NK-92 (cell line): ENCODE measurements around the gene AK4.
"Not testable (repeated sequence)": the region's sequence is repeated elsewhere in the genome, so short reads cannot be mapped to it uniquely, and the experiment has no call there.

Source experiments
- DNase-seq: peaks from one replicate; lab custom pipeline; 2025; ENCODE audit not compliant: unreplicated experiment; lab: John Stamatoyannopoulos, UW

AK4 gene

GRCh38 chr1:65210325-65210724, 62.3 kb downstream of the AK4 start:
- no peak for DNase-seq

- DNase-seq: no peak
These were observed 63.3 kb downstream of the AK4 start for GRCh38 chr1:65211331-65211730.

DNA sequence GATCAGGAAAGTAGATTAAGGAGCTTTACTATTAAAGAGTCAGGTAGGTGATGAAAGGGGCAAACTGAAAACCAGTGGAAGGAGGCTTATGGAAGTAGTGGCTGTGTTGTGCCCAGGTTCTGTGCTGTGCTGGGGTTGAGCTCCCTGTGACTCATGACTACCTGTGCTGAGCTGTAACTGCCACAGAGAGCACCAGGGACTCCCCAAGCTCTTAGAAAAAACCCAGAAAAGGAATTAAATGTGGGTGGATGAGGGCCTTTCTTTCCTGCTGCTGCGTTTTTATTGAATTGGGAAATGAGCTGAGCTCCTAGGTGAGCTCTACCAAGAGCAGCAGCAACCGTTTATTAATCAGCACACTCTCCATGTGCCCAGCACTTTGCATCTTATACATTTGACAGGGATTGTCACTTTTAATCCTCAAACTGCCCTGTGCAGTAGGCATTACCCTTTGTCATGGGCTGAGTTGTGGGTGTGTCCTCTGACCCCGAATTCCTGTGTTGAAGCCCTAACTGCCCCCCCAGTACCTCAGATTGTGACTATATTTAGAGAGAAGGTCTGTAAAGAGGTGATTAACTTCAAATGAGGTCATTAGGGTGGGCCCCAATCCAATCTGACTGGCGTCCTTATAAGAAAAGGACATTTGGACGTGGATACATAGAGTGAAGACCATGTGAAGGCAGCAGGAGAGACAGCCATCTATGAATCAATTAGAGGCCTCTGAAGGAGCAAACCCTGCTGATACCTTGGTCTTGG, 65.4 kb downstream of the AK4 start:
- no peak for DNase-seq

DNA sequence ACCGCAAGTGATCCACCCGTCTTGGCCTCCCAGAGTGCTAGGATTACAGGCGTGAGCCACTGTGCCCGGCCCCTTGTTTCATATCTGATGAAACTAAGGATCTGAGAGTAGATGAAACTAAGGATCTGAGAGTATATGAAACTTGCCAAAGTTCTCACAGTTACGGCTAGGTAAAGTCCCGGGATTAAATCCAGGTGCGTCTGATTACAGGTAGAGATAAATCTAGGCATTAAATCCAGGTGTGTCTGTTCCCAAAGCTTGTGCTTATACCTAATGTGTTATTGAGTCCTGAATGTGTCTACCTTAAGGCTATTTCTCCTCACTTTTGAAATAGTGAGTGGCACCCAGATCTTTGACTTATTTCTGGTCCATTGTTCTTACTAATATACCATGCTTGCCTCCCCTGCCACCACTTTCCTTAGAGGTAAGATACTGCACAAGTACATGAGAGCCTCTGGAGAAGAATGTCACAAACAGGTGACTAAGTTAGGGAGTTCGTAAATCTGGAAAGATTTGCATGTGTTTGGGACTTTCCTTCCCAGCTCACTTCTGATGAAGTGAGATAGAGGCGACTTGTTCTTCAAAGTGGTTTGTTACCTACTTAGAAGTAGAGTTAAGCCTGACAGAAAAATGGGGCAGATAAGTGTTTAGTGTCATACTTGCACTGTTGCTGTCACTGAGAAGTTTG, 66.5 kb downstream of the AK4 start:
- DNase-seq: no peak

- no peak for DNase-seq
These were observed 69.0 kb downstream of the AK4 start for GRCh38 chr1:65216989-65217388.

DNA sequence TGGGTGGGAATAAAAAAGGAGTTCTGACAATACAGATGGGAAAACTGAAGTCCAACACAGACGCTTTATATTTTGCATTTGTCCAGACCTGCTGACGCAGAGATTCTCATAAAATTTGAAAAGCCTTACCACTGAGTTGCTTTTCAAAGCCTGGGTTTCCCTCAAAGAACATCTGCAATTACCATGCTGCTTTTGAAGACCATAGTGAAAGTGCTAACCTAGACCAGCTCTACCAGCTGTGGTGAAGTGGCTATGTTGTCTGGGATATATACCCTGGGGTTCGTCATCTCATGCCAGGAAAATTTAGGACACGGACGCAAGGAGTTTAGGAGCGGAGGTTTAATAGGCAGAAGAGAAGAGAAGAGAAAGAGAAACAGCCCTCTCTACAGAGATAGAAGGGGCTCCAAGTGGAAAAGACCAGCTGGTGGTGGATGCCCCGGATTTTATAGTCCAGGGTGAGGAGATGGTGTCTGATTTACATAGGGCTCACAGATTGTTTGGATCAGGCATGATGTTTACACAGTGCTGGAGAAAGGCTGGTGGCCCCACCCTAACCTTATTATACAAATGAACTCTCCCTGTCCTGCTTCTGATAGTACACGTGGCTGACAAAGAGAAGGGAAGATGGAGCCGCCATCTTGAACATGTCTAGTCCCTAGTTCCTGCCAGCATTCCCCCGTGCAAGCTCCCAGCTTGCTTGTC, 73.8 kb downstream of the AK4 start:
- no peak for DNase-seq

- no peak for DNase-seq
These were observed 74.4 kb downstream of the AK4 start for GRCh38 chr1:65222340-65222940.

GRCh38 chr1:65224681-65225091, 76.7 kb downstream of the AK4 start:
- no peak for DNase-seq

DNA sequence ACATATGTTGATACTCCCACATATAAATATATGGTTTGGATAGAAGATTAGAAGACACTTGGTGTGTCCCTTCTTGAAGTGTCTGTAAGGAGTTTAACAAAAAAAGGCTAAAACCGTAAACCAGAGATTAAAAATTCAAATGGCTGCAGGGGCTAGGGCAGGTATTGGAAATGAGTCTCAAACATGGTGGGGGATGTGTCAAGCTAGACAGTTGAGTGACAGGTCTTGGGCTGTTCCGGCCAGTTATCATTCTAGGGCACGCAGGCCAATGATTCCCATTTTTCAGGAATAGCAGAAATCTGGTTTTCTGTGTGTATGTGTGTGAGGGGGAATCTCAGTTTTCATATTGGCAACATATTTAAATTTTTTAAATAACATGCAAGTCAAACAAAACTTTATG, 77.2 kb downstream of the AK4 start:
- DNase-seq: no peak

GRCh38 chr1:65229201-65229600, 81.2 kb downstream of the AK4 start:
- DNase-seq: no peak

DNA sequence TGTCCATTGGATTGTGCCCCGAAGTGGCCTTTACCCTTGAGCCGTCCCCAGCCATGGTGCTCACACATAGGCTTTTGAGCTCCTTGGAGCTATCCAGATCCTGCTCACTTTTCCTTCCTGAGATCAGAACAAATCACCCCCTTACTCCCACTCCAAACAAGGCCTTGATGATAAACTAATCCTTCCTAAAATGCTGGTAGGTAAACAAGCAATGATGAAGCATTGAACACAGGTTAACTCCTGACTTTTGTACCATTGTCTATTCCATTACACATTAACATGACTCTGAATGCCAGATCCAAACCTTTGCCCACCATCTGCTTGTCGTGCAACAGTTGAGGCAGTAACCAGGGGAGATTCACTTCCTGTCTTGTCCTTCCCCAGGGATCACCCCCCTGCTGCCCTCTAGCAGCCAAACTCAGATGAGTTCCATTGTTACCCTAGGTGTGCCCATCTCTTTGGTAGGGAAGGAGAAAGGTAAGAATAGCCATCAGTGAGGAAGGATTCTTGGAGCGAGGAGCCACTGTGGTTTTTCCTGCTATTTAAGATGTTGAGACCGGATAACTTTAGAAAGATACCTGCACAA, 81.8 kb downstream of the AK4 start:
- no peak for DNase-seq

GRCh38 chr1:65230731-65231481, 82.9 kb downstream of the AK4 start:
- no peak for DNase-seq

DNA sequence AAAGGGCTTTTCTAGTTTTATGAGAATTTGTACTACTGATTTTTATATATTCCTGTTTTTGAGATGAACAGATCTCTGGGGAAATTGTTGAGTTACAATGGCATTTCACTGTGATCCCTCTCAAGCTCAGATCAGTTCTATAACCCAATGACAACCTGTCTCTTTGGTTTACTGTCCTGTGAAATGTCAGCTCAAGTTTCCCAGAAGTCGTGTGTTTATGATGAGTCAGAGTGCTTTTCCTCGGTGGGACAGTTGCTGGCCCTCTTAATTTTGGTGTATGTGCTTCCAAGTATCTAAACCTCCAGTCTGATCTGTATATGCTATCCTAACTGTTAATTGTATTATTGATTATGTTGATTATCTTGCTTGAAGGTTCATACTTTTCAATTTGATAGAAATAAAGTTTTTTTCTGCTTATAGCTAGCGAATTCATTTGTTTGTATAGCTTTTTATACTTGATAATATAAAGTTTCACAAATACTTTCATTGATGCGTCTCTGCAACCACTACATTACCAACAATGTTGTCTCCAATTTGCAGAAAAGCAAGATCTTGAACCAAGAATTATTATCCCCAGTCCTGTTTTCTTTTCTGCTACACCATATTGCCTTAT, 83.8 kb downstream of the AK4 start:
- no peak for DNase-seq

GRCh38 chr1:65232461-65232990, 84.5 kb downstream of the AK4 start:
- no peak for DNase-seq

DNA sequence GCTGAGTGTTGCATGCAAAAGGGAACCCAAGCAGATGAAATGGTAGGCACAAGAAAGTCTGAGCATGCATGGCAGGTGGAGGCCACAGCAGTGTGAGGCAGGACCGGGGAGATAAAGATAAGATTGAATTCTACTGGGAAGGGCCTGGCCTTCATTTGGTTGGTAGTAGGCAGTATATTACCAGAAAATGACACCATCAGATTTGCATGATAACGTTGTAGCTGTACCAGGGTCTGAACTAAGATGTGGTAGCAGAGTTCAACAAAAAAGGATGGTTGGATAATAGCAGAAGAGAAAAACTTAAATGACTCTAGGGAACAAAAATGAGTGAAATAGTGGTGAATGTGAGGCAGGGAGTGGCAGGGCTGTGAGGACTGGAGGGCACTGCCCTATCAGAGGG, 85.8 kb downstream of the AK4 start:
- DNase-seq: no peak

DNA sequence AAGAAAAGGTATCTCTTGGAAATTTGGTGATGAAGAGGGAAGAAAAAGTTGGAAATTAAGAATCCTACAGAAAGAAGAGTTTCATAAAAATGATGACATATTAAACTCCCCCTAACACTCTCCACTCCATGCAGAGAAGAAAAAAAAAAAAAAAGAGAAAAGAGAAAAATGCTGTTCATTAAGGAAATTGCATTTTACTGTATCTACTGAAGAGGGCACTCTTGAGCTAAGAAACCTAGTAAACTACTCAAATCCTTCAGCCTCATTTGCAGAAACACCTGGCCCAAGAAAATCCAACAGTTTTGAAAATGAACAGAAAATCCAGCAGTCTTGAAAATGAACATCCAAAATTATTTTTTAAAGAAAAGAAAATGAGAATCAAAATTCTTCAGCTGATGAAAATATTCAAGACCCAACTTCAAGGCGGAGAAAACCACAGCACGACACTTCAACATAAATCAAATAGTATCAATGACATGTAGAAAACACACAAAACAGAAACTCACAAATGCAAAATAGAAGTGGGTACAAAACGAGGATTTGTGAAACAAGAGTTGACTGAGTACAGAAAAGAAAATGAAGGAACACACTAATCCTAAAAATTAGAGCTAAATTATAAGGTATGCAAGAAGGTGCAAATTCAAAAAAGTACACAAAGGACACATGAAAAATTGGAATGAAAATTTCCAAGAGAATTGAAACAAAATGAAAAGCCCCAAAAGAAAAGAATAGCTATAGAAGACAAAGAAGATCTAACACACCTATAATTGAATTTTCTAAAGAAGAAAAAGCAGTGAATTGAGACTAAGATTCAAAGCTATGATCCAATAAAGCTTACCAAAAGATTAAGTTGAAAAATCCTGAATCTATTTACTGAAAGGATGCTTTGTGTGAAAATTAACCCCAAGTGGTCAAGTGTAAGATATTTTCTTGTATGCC, 88.1 kb downstream of the AK4 start:
- DNase-seq: no peak

DNA sequence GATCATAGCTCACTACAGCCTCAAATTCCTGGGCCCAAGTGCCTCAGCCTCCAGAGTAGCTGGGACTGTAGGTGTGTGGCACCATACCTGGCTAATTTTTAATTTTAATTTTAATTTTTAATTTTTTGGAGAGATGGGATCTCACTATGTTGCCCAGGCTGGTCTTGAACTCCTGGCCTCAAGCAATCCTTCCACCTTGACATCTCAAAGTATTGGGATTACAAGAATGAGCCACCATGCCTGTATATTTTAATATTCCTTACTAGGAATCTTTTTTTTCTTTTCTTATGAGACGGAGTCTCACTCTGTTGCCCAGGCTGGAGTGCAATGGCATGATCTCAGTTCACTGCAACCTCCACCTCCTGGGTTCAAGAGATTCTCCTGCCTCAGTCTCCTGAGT, 89.1 kb downstream of the AK4 start:
- not testable (repeated sequence) for DNase-seq

DNA sequence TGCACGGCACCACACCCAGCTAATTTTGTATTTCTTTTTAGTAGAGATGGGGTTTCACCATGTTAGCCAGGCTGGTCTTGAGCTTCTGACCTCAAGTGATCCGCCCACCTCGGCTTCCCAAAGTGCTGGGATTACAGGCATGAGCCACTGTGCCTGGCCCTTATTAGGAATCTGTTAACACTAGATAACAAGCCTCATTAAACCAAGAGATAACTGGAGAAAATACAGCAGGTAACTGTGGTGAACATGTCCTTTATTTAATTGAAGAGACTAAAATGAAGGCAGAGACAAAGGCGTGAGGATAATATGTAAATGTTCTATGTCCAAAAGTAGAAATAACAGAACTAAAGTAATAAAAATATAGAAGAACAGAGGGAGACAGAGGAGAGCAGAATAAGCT, 89.5 kb downstream of the AK4 start:
- DNase-seq: no peak

GRCh38 chr1:65238010-65238409, 90.0 kb downstream of the AK4 start:
- DNase-seq: no peak
